Islet precursor cell (in vitro differentiated cells): ENCODE data around the gene TAF9B.
"Not testable (repeated sequence)": the region's sequence is repeated elsewhere in the genome, so short reads cannot be mapped to it uniquely, and the experiment has no call there.

ENCODE experiments used
- DNase-seq: peaks from one replicate; pipeline ENCODE4 v3.0.0-alpha.2; 2018

Gene TAF9B, protein sequence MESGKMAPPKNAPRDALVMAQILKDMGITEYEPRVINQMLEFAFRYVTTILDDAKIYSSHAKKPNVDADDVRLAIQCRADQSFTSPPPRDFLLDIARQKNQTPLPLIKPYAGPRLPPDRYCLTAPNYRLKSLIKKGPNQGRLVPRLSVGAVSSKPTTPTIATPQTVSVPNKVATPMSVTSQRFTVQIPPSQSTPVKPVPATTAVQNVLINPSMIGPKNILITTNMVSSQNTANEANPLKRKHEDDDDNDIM

DNA sequence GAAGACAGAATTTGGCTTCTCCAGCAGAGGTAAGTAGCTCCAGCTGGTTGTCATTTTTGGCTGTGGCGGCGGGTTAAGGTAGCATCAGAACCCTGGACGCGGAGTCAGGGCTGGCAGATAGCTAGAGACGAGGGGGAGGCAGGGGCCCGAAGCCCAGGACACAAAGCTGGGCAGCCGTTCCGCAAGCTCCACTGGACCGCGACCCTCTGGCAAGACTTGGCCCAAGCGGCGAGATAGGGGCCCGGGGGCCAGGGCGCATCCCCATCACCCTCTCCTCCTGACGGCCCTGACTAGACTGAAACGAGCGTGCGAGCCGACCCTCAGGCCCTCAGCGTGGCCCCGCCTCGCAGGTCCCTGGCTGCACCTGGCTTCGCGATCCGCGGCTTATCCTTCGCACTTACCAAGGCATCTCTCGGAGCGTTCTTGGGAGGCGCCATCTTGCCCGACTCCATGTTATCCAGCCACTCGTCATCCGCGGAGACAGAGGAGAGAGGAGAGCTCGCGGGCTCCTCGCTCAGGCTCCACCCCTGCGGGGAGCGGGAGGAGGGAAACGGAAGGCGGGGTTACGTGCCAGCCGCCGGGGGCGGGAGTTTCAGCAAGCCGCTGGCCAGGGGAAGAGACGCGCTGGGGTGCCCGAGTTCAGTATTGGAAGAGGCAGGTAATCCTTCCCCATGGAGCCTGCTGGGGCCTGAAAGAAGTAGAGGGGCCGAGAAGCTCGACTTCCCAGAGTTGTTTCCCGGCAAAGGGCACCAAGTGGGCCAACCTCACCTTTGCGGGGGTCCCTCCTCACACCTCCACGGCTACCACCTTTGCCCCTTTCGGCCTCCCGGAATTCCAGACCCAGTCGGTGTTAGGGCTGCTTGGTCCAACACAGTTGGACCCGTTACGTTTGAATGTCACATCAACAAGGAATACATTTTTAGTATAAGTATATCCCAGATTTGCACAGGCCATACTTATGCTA lies at the start of gene TAF9B:
TSS of gene TAF9B (minus strand) at position 491 of the 964 bp plus-strand sequence. CDS start at position 452, 39 bp downstream.
- DNase-seq = peak; percentile 90

DNA sequence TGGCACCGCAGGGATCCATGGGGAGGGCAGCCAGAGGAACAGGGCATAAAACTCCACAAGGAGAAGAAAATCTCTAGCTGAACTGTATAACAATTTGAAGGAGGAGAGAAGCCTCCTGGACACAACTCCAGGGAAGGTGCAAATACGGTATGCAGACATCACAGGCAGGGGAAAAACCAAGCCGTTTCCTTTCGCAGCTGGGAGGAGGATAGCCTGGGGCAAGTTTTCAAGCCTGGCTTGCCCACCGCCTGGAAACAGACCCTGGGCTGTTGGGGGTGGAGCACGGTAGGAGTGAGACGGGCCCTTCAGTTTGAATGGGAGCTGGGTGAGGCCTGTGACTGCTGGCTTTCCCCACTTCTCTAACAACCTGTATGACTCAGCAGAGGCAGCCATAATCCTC lies 43.4 kb upstream of the TAF9B start:
- DNase-seq = peak; percentile 55

DNA sequence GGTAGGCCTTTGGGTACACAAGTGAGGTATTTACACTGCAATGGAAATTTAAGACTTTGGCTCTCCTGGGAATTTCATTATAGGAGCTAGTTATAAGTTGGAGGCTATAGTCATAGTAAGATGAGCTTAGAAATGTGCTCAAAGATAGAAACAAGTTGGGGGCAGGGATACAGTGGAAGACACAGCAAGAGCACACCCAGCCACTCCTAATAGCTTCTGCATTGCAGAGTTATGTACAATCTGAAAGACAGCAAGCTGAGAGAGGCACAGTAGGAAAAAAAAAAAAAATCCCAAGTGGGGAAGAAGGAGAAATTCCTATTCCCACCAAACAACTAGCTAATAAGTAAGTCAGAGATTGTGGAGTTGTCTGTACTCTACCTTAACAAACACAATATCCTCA lies 41.9 kb upstream of the TAF9B start:
- no peak for DNase-seq

DNA sequence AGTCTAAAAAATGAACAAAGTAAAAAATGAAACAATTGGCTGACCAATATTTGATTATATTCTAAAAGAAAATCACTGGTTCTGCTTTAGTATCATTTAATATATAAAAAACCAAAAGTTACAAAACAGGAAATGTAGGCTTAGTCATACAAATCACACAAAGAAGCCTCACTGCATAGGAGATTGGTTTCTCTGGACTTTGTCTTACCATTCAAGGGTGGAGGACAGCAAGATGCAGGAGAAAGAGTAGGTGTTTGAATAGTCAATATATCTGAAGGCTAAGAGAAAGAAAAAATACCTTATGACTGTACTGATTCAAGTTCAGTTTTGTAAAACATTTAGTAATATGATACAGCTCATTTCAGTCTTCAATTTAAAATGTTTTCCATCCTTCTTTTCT lies 28.6 kb upstream of the TAF9B start:
- no peak for DNase-seq

DNA sequence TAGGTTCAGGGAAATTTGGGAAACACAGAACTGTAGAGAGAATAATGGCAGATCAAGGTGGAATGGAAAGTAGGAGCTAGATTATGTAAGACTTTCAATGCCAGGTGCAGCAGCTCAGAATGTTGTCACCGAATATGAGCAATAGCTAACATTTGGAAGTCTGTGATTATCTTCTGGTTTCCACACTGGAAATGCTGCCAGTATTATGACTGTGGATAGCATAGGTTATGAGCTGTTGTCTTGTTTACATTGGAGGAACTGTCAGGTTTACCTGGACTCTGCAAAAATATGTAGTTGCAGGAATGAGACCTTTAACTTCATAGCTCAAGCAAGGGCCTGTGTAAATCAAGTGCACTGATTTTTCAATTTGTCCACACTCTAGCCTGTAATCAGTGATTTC lies 26.0 kb upstream of the TAF9B start:
- no peak for DNase-seq

DNA sequence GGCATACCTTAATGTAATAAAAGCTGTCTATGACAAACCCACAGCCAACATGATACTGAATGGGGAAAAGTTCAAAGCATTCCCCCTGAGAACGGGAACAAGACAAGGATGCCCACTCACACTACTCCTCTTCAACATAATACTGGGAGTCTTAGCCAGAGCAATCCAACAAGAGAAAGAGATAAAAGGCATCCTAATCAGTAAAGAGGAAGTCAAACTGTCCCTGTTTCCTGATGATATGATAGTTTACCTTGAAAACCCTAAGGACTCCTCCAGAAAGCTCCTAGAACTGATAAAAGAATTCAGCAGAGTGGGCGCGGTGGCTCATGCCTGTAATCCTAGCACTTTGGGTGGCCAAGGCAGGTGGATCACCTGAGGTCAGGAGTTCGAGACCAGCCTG lies 23.7 kb upstream of the TAF9B start:
- not testable (repeated sequence) for DNase-seq

DNA sequence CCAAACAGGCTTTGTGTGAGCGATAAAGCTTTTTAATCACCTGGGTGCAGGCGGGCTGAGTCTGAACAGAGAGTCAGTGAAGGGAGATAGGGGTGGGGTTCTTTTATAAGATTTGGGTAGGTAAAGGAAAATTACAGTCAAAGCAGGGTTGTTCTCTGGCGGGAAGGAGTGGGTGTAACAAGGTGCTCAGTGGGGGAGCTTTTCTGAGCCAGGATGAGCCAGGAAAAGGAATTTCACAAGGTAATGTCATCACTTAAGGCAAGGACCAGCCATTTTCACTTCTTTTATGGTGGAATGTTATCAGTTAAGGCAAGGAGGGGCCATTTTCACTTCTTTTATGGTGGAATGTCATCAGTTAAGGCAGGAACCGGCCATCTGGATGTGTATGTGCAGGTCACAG lies 21.3 kb upstream of the TAF9B start:
- not testable (repeated sequence) for DNase-seq

DNA sequence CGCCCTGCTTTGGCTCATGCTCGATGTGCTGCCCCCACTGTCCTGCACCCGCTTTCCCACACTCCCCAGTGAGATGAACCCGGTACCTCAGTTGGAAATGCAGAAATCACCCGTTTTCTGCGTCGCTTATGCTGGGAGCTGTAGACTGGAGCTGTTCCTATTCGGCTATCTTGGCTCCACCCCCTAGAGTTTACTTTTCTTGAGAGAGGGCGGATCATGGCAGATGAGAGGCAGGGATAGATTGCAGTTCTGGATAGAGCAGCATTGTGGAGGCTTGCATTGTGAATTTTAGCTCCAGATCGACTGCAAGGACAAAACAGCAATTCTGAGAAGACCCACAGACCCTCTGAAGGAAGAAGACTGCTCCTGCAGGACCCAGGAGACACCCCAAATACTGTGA lies 18.4 kb upstream of the TAF9B start:
- DNase-seq = not testable (repeated sequence)

DNA sequence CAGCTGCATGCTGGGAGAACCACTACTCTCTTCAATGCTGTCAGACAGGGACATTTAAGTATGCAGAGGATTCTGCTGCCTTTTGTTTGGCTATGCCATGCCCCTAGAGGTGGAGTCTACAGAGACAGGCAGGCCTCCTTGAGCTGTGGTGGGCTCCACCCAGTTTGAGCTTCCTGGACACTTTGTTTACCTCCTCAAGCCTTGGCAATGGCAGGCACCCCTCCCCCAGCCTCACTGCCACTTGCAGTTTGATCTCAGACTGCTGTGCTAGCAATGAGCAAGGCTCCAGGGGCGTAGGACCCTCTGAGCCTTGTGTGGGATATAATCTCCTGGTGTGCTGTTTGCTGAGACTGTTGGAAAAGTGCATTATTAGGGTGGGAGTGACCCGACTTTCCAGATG lies 17.9 kb upstream of the TAF9B start:
- DNase-seq = not testable (repeated sequence)

DNA sequence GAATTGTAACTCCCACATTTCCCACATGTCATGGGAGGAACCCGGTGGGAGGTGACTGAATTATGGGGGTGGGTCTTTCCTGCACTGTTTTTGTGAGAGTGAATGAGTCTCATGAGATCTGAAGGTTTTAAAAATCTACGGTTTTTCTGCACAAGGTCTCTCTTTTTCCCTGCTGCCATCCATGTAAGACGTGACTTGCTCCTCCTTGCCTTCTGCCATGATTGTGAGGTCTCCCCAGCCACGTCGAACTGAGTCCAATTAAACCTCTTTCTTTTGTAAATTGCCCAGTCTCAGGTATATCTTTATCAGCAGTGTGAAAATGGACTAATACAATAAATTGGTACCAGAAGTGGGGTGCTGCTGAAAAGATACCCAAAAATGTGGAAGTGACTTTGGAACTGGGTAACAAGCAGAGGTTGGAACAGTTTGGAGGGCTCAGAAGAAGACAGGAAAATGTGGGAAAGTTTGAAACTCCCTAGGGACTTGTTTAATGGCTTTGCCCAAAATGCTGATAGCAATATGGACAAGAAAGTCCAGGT lies 7.6 kb upstream of the TAF9B start:
- DNase-seq = not testable (repeated sequence)

DNA sequence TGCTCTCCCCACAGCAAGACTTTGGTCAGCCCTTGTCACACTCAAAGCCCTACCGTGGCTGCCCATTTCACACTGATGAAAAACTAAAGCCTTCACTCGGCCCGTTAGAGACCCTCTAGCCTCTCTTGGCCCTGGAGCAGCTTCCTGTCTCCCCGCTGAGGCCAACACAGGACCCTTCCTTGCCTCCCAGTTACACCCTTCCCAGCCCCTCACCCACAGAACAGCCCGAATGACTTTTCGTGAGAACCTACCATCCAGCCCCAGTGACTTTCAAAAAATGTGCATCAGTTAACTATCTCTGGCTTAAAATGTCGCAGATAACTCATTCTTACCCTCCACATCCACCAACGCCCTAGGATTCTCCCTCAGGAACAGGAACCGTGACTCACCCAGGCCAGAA lies 756 bp upstream of the TAF9B start:
- no peak for DNase-seq

DNA sequence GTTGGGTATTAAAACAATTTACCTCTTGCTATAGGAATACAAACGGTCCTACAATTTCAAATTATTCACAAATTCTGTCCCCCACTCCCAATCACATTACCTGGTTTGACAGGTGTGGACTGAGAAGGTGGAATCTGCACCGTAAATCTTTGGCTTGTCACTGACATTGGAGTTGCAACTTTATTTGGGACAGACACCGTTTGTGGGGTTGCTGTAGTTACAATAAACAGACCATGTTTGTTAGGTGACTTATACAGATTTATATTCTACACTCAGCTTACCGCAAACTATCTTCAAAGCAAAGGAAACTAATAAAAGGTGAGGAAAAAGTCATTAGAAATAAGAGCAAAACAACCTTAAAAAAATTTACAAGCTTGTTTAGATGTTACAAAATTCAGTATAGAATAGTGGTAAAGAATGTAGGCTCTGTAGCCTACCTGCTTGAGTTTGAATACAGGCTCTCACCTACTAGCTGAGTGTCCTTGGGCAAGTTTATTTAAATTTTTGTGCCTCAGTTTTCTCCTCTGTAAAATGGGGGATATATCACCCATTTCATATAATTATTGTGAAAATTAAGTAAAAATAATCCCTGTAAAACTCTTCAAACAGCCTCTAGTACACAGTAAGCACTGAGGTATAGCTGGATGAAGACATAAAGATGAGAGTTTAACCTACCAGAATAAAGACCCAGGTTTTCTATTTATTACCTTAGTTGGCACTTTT lies 6.1 kb downstream of the TAF9B start:
- DNase-seq = no peak

DNA sequence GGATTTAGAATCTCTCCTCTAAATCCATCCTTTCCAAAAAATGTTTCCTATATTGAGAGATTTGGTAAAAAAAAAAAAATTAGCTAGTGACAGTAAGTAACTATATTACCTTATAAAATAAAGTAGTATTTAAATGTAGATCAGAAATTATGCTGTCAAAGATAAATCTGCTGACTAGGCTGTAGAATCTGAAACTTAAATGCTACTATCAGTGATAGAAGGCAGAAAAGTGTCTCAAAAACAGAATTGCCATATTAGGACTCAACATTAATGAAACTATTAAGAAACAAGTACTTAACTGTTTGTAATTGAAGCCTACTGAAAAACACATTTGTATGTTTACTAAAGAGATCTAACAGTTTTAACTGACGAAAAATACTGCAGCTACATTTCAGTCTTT lies 8.3 kb downstream of the TAF9B start:
- no peak for DNase-seq

DNA sequence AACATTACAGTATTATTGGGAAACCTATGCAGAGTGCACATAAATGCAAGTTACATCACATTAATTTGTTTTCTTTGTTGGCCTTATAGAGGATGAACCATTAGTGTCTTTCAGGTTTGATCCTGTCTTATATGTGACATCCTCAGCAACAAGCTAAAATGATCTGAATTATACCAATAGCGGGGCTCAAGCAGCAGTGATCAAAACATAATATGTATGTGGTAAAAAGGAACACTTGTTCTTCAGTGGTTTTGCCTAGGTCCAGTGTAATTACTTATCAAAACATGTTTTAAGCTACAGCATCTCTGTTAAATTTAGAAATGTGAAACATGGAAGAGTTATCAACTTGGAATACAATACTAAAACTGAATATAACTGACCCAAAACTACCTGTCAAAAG lies 9.1 kb downstream of the TAF9B start:
- no peak for DNase-seq

DNA sequence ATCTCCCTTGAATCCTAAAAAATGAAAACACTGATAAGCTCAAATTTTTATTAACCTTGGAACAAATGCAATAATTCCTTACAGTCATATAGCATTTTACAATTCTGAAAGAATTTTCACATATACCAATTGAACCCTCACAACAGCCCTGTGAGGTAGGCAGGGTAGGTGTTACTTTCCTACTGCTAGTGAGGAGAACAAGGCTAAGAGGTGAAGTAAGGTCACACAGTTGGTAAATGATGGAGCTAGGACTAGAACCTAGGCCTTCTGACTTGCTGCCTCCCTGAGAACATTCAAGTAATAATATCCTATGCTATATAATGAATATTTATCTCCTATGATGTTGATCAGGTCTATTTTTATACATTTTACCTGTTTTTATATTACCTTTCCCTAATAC lies 9.7 kb downstream of the TAF9B start:
- DNase-seq = no peak

DNA sequence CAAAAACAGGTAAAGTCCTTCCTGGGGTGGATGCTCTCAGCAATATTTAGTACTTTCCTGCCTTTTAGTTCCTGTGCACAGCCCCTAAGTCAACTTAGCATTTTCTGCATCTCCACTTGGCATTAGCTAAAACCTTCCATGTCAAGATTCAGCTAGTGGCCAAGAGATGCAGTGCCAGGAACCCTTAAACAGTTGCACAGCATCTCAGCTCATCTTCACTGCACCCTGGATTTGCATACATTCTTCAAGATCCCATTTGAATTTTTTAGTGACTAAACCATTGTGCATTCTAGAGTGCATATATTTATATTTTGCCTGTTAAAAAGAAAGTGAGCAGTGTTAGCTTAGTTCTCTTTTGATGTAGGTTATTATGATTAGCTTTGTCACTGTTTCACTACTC lies 13.7 kb downstream of the TAF9B start:
- not testable (repeated sequence) for DNase-seq

DNA sequence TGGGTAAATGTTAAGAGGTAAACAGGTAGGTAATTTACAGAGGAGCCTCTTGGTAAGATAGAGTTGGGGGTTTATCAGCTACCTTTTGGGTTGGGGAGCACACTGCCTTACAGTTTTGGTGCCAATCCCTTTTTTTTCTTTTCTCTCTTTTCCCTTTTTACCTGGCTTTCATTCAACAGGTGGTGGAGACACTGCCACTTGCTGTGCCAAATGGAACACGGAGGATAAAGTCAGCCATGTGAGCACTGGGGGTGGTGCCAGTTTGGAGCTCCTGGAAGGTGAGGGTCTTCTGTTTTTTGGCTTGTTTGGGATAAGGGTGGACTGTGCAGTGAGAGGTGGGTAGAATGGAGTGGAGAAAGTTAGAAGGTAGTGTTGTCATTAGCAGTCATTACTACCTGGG lies 14.3 kb downstream of the TAF9B start:
- no peak for DNase-seq

DNA sequence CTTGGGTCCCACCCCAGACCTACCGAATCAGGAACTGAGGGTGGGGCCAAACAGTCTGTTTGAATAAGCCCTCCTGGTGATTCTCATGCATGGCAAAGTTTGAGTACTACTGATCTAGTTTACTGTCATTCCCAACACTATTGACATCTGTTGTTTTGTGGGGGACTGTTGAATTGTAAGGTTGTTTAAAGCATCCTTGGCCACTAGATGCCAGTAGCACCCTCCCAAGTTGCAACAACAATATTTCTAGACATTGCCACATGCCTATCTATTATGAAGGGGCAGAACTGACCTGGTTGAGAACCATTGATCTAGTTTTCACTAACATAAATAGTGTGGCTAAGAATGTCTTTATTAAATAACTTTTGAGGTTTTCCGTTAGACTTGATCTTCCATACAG lies 15.1 kb downstream of the TAF9B start:
- DNase-seq = no peak

DNA sequence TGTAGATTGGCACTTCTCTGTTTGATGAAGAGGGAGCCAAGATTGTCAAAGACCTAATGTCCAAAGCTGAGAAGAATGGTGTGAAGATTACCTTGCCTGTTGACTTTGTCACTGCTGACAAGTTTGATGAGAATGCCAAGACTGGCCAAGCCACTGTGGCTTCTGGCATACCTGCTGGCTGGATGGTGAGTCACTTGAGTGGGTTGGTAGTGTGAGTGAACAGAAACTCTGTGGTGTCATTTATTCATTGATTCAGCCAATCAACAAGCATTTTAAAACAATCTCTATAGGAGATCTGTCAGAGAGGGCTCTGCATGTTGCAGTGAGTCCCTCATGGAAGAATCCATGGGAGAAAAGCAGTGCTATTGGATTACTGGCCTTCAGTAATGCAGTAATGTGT lies 16.3 kb downstream of the TAF9B start:
- no peak for DNase-seq

DNA sequence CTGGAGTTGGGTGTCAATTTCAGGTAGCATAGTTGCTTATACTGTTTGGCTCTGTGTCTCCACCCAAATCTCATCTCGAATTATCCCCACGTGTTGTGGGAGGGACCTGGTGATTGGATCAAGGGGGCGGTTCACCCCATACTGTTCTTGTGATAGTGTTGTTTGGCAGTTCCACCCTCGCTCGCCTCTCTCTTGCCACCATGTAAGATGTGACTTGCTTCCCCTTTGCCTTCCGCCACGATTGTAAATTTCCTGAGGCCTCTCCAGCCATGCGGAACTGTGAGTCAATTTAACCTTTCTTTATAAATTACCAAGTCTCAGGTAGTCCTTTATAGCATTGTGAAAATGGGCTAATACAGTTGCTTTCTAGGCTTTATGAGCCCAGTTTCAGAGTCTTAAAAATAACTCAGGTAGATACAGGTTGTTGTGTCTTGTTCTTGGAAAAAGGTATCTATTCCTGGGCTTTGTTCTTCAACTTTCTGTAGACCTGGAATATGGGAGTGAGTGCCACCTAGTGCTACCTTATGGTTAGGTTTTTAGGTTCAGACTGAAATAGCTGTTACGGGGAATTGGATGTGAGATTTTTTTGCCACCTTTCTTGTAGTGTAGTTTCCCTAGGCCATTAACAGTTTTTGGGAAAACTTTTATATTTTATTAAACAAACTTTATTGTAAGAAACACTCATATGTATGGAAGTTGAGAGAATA lies 19.8 kb downstream of the TAF9B start:
- no peak for DNase-seq

DNA sequence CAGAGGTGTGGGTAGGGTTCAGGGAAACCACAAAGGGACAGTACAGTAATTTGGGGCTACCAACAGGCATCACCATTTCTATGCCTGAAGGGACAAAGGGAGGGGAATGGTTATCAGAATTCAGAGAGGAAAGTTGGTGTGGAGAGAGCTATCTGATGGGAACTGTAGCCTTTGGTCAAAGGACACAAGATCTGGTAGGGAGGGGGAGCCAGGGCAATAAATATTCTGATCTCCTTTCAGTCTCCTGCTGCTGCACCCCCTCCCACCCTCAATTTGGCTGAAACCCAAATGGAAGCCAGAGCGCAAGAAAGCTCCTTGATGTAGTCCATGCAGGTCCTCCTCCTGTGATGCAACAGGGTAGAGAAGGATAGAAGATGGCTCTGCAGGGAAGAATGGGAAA lies 20.8 kb downstream of the TAF9B start:
- no peak for DNase-seq

DNA sequence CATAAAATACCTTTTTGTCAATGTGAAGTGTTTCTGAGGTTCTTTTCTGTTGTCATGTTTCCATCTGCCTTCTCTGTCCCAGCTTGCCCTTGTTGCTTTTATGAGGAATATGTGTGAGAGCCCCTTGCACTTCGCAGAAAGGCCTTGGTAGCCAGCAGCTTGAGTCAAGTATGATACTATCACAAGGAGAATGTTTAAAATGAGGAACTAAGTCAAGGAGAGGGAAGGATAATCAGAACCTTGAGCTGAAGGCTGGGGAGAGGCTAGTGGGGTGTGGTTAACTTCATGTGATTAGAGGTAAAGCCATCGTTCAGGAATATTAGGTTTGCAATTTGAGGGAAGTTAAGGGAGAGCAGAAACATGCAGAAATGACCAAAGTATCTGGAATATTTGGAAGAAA lies 22.7 kb downstream of the TAF9B start:
- no peak for DNase-seq

DNA sequence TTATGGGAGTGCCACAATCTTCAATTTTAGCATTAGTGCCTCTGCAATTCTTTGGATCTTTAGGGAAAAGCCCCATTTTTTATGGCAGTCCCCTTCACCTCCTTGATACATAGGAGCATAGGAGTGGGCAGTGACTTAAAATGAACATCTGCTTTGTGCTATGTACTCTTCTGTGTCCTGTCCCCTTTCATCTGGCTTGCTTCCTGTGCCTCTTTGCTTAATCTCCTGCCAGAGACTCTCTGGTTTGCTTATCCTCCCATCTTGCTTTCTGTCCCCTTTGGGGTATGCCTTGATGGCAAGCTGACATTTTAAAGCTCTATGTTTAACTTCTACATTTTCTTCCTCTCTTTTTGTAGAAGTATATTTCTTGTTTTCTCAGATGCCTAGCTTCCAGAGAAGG lies 23.1 kb downstream of the TAF9B start:
- DNase-seq = no peak
